Retinal pigment epithelial cell (primary cell): ENCODE measurements around the gene SPNS3.

Experiments used
- DNase-seq: peaks from one replicate; pipeline ENCODE4 v3.0.0-alpha.2; 2010; ENCODE audit warnings: low read depth
- H3K4me3 ChIP-seq: 2 replicates; pipeline ENCODE4 v1.5.1; 2011; ENCODE audit warnings: mild to moderate bottlenecking, low read length, control low read depth, moderate library complexity
- CTCF ChIP-seq: conservative IDR thresholded peaks from 2 replicates; pipeline ENCODE4 v1.5.1; 2011; ENCODE audit warnings: low read depth, low read length, control low read depth, inconsistent platforms

SPNS3 gene

GRCh38 chr17:4498461-4499397, 65.0 kb downstream of the SPNS3 start, which contains the start of gene SPNS2:
Gene SPNS2 (plus strand): TSS chr17:4498881. CDS start chr17:4499048, 167 bp downstream.
- no peak for DNase-seq
- peak within 1 kb of the TSS; percentile 91 for H3K4me3 ChIP-seq
- TF ChIP-seq CTCF = no peak

GRCh38 chr17:4499431-4500190, 65.9 kb downstream of the SPNS3 start:
- no peak for TF ChIP-seq CTCF
- H3K4me3 ChIP-seq = peak overlapping the region; percentile 91
- no peak for DNase-seq

- H3K4me3 ChIP-seq = peak overlapping the region; percentile 91
- peak; percentile 30 for TF ChIP-seq CTCF
- DNase-seq = no peak
These were observed 66.4 kb downstream of the SPNS3 start for GRCh38 chr17:4500191-4500571.

- TF ChIP-seq CTCF = peak; percentile 9
- H3K4me3 ChIP-seq = peak overlapping the region; percentile 91
- DNase-seq = no peak
These were observed 67.7 kb downstream of the SPNS3 start for GRCh38 chr17:4501295-4501949.

GRCh38 chr17:4502466-4503154, 68.9 kb downstream of the SPNS3 start:
- DNase-seq = no peak
- no peak overlapping the region for H3K4me3 ChIP-seq
- no peak for TF ChIP-seq CTCF

- no peak overlapping the region for H3K4me3 ChIP-seq
- DNase-seq = no peak
- TF ChIP-seq CTCF = no peak
These were observed 69.7 kb downstream of the SPNS3 start for GRCh38 chr17:4503283-4504025.
